PC-3 (cell line): ENCODE results near the gene LIX1L. TPM values are rescaled to one million over a fixed set of nuclear protein-coding genes. Genes with fewer than 3 reads are reported as not detected.

Experiments used
- ATAC-seq: fragments of 200-7000 bp; cut with Tn5 transposase; 2 replicates; pipeline ENCODE4 v1.9.1; 2020; ENCODE audit warnings: mild to moderate bottlenecking, moderate library complexity
- BruUV-seq: library from RNA; stranded (reverse); fragments of 400-500 nt; replicated peaks from 2 replicates; lab custom pipeline; 2021; lab: Mats Ljungman, UMichigan
- CTCF ChIA-PET: fragments of 300-600 bp; sonication (Branson Sonifier 250); formaldehyde crosslinking; loops from one replicate; lab custom pipeline; 2022; ENCODE audit warnings: antibody characterized with exemption; lab: Charles Lee
- POLR2A ChIA-PET: fragments of 300-600 bp; sonication (Branson Sonifier 250); formaldehyde crosslinking; loops from one replicate; lab custom pipeline; 2022; ENCODE audit warnings: antibody characterized with exemption; ENCODE audit not compliant: unreplicated experiment; lab: Charles Lee
- DNase-seq: peaks from one replicate; pipeline ENCODE4 v3.0.0-alpha.2; 2015
- H2AFZ ChIP-seq: fragments of 300-600 bp; sonication (generic); 2 replicates; pipeline ENCODE4 v1.6.0; 2016; ENCODE audit warnings: antibody characterized with exemption, low read length
- H3F3A ChIP-seq: fragments of 300-600 bp; sonication (generic); one replicate; pipeline ENCODE4 v1.6.0; 2017; ENCODE audit warnings: antibody characterized with exemption, low read length, control low read depth, mild to moderate bottlenecking; ENCODE audit not compliant: unreplicated experiment
- H3K27ac ChIP-seq: fragments of 300-600 bp; sonication (generic); 2 replicates; pipeline ENCODE4 v1.5.1; 2016; ENCODE audit warnings: mild to moderate bottlenecking, low read length
- H3K27me3 ChIP-seq: fragments of 300-600 bp; sonication (generic); 2 replicates; pipeline ENCODE4 v1.6.1; 2016; ENCODE audit warnings: low read length, mixed read lengths
- H3K36me3 ChIP-seq: fragments of 300-600 bp; sonication (generic); 2 replicates; pipeline ENCODE4 v1.6.1; 2016; ENCODE audit warnings: low read depth, mixed run types, low read length, mixed read lengths
- H3K4me1 ChIP-seq: fragments of 300-600 bp; sonication (generic); 2 replicates; pipeline ENCODE4 v1.5.1; 2016; ENCODE audit warnings: low read length; ENCODE audit not compliant: insufficient read depth
- H3K4me2 ChIP-seq: fragments of 300-600 bp; sonication (generic); 2 replicates; pipeline ENCODE4 v1.6.0; 2016; ENCODE audit warnings: low read length
- H3K4me3 ChIP-seq: fragments of 300-600 bp; sonication (generic); 2 replicates; pipeline ENCODE4 v1.5.1; 2016; ENCODE audit warnings: mild to moderate bottlenecking, low read length, mixed read lengths
- H3K79me2 ChIP-seq: fragments of 300-600 bp; sonication (generic); 2 replicates; pipeline ENCODE4 v1.6.1; 2017; ENCODE audit warnings: low read length, mixed read lengths
- H3K9ac ChIP-seq: fragments of 300-600 bp; sonication (generic); 2 replicates; pipeline ENCODE4 v1.6.0; 2016; ENCODE audit warnings: mild to moderate bottlenecking, low read length
- H3K9me2 ChIP-seq: fragments of 300-600 bp; sonication (generic); replicated peaks from 2 replicates; pipeline ENCODE4 v1.6.1; 2016; ENCODE audit warnings: mixed run types, low read length, mixed read lengths
- H3K9me3 ChIP-seq: fragments of 300-600 bp; sonication (generic); 2 replicates; pipeline ENCODE4 v1.6.1; 2016; ENCODE audit warnings: low read length, mixed read lengths
- H4K20me1 ChIP-seq: fragments of 300-600 bp; sonication (generic); 2 replicates; pipeline ENCODE4 v1.6.1; 2016; ENCODE audit warnings: low read length, mixed read lengths
- CTCF ChIP-seq: fragments of 300-600 bp; sonication (generic); conservative IDR thresholded peaks from 2 replicates; pipeline ENCODE4 v1.5.1; 2017; ENCODE audit warnings: antibody characterized with exemption, low read depth, mild to moderate bottlenecking, low read length
- EZH2 ChIP-seq: fragments of 300-600 bp; sonication (generic); IDR thresholded peaks from one replicate; pipeline ENCODE4 v1.6.1; 2017; ENCODE audit warnings: antibody characterized with exemption, mild to moderate bottlenecking, low read length; ENCODE audit not compliant: unreplicated experiment
- EZH2phosphoT487 ChIP-seq: fragments of 300-600 bp; sonication (generic); IDR thresholded peaks from 2 replicates; pipeline ENCODE4 v1.6.1; 2018; ENCODE audit warnings: mild to moderate bottlenecking, antibody characterized with exemption, low read length, borderline replicate concordance
- intact Hi-C: fragments of 100-400 bp; cut with micrococcal nuclease; formaldehyde crosslinking; loops from 2 replicates; pipeline ENCODE4 v1.9.0; 2023
- total RNA-seq: library from RNA; depleted of rRNA; stranded (reverse); fragments of >200 nt; gene quantifications from 2 replicates; pipeline ENCODE4 v1.2.3, GENCODE V29; 2014

Gene LIX1L
- total RNA-seq, 1 experiment from 2014 or later: 12.5 TPM

- intact Hi-C loops: no loop called here
- ATAC-seq (no peak), DNase-seq (no peak)
- Histone ChIP-seq H3K9me3 (no peaks in the 10 kb centered on the region), H3K4me3 (no peak overlapping the region), H3K4me1 (peaks cover 38% of the 10 kb centered on the region), H3K27me3 (no peaks in the 10 kb centered on the region), H3K79me2 (no peaks in the 10 kb centered on the region), H3K4me2 (peak overlapping the region; percentile 66), H3K9me2 (no peaks in the 10 kb centered on the region), H3K36me3 (no peaks in the 10 kb centered on the region), H2AFZ (peak overlapping the region; percentile 67; the same call in 1 of the 2 replicates), H3K27ac (peak overlapping the region; percentile 17), H3F3A (no peaks in the 10 kb centered on the region), H4K20me1 (no peaks in the 10 kb centered on the region), H3K9ac (no peak overlapping the region)
- TF ChIP-seq EZH2: no peak
- BruUV-seq: no TSS peak
- ChIA-PET CTCF (no interaction called here), POLR2A (no interaction called here)
Measured at GRCh38 chr1:145985129-145985501, 27.3 kb upstream of the LIX1L start.

- H3K27ac ChIP-seq: no peak overlapping the region
- no peaks in the 10 kb centered on the region for H3K27me3 ChIP-seq
- peaks cover 45% of the 10 kb centered on the region for H3K4me1 ChIP-seq
- no peaks in the 10 kb centered on the region for H3K79me2 ChIP-seq
- H3K4me2 ChIP-seq: no peak overlapping the region
- ChIA-PET POLR2A (no interaction called here), CTCF (no interaction called here)
- H4K20me1 ChIP-seq: no peaks in the 10 kb centered on the region
- ATAC-seq: no peak
- DNase-seq: no peak
- no peak overlapping the region for H3K9ac ChIP-seq
- no TSS peak for BruUV-seq
- H3K9me2 ChIP-seq: no peaks in the 10 kb centered on the region
- TF ChIP-seq EZH2: no peak
- TF ChIP-seq EZH2phosphoT487: no peak
- no peak for TF ChIP-seq CTCF
- no peak overlapping the region for H3K4me3 ChIP-seq
- H3K36me3 ChIP-seq: no peaks in the 10 kb centered on the region
- H3K9me3 ChIP-seq: no peaks in the 10 kb centered on the region
- H3F3A ChIP-seq: no peaks in the 10 kb centered on the region
- intact Hi-C loops: no loop called here
- no peak overlapping the region for H2AFZ ChIP-seq
Measured at GRCh38 chr1:145983960-145984830, 26.4 kb upstream of the LIX1L start.

- H4K20me1 ChIP-seq: no peaks in the 10 kb centered on the region
- TF ChIP-seq CTCF (no peak), EZH2phosphoT487 (no peak), EZH2 (no peak)
- CTCF ChIA-PET: no interaction called here
- intact Hi-C loops: no loop called here
- no peaks in the 10 kb centered on the region for H3K79me2 ChIP-seq
- no peaks in the 10 kb centered on the region for H3F3A ChIP-seq
- H3K9me2 ChIP-seq: no peaks in the 10 kb centered on the region
- POLR2A ChIA-PET: no interaction called here
- H3K27me3 ChIP-seq: no peaks in the 10 kb centered on the region
- ATAC-seq (no peak), DNase-seq (peak; percentile 40)
- no peaks in the 10 kb centered on the region for H3K36me3 ChIP-seq
- H3K4me3 ChIP-seq: no peak overlapping the region
- H3K9me3 ChIP-seq: no peaks in the 10 kb centered on the region
- no peak overlapping the region for H3K9ac ChIP-seq
- peak overlapping the region; percentile 11 for H2AFZ ChIP-seq
- H3K27ac ChIP-seq: no peak overlapping the region; the same call in 1 of the 2 replicates
- 0 out of 2 replicates have a peak overlapping the region, but pooled peaks have one; percentile 4 for H3K4me2 ChIP-seq
- BruUV-seq: no TSS peak
- H3K4me1 ChIP-seq: peaks cover 55% of the 10 kb centered on the region
Measured at GRCh38 chr1:145983206-145983675, 25.4 kb upstream of the LIX1L start.
